ENCODE measurements around the gene STOML2. TPM values are rescaled to one million over a fixed set of nuclear protein-coding genes. Genes with fewer than 3 reads are reported as not detected.
A peak's percentile ranks its signal among the peaks of the same experiment; 100 is the strongest.

The STOML2 gene
- total RNA-seq, 4 donors from 2014 or later: 58.4 to 107 (median 63.4) TPM

DNA sequence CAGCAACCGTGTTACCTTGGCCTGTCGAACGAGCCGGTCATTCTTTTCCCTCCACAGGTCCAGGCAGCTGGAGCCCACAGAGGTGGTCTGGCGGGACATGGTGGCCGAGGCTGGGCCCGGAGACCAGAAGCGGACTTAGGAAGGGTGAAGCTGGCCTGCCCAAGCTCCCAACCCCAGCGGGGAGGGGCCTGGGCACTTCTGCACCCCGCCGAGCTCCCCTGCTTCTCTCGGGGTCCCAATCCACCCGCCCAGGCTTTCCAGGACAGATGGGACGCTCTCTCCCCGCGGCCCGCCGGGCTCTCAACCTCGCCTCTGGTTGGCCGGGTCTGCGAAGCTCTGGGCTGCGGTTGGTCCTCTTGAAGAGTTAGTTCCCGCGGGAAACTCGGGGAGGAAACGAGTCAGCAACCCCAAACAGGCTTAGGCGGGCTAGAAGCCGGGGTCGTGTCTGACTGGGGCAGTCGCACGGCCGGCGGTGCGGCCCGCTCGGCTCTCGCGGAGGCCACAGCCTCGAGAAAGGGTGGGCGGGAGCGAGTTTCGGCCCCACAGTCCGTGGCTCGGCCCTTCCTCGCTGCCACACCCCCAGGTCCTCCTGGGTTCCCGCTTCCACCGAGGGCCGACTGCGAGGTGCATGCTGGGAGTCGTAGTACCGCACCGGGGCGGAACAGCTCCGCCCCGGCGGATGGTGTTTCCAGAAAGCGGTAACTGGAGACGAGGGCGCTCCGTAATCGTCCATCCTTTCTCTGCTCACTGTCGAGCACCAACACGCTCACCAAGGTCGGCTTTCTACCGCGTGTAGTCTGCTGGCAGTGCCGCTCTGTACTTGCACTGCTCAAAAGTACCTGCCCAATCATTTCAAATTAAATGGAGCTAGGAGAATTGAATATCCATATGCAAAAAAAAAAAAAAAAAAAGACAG lies 23.2 kb downstream of the STOML2 start, which contains the start of gene FANCG:
FANCG (minus strand) TSS at position 517 of the 916 bp plus-strand sequence; CDS start at position 99, 418 bp downstream.
- peaks cover 0 to 6% of the 10 kb centered on the region in 2 donors for H3K4me1 ChIP-seq
- intact Hi-C loops (cut with DNase I; ENCODE audit: low total_unique reads): loop anchor here (10.0 kb wide), 1 partner anchor 95 kb away; the partner anchor contains the start of gene DNAJB5
- H3K4me3 ChIP-seq: peak within 1 kb of the TSS; percentile 61 to 67
- peak; percentile 34 to 39 for TF ChIP-seq POLR2A (IDR thresholded peaks at IDR 0.05)
- TF ChIP-seq, protein P1, sequence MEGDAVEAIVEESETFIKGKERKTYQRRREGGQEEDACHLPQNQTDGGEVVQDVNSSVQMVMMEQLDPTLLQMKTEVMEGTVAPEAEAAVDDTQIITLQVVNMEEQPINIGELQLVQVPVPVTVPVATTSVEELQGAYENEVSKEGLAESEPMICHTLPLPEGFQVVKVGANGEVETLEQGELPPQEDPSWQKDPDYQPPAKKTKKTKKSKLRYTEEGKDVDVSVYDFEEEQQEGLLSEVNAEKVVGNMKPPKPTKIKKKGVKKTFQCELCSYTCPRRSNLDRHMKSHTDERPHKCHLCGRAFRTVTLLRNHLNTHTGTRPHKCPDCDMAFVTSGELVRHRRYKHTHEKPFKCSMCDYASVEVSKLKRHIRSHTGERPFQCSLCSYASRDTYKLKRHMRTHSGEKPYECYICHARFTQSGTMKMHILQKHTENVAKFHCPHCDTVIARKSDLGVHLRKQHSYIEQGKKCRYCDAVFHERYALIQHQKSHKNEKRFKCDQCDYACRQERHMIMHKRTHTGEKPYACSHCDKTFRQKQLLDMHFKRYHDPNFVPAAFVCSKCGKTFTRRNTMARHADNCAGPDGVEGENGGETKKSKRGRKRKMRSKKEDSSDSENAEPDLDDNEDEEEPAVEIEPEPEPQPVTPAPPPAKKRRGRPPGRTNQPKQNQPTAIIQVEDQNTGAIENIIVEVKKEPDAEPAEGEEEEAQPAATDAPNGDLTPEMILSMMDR (IDR thresholded peaks at IDR 0.05): peak in 2 of 4 experiments; percentile 26
- H3K27ac ChIP-seq: peak within 1 kb of the TSS; percentile 75 to 76
- H3K27me3 ChIP-seq: no peaks in the 10 kb centered on the region
- peak; percentile 85 to 89 for DNase-seq
- H3K9me3 ChIP-seq: no peaks in the 10 kb centered on the region
- no peaks in the 10 kb centered on the region for H3K36me3 ChIP-seq

DNA sequence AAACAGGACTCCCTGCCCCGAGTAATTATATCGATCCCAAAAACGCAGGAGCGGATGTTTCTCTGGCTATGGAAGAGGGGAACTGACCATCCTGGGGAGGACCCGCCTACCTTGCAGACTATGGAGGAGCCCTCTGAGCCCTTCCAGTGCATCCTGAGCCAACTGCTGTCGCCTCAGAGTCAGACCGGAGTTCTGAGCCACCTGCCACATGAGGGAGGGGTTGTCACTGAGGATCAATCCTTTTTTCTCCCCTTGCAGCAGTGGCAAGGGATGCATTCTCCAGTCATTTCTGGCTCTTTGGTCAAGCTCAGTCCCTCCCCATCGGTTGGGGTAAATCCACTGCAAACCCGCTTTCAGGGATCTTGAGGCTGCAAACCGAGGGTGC lies 23.9 kb downstream of the STOML2 start:
- TF ChIP-seq, protein P1 (IDR thresholded peaks at IDR 0.05): no peak
- TF ChIP-seq POLR2A (IDR thresholded peaks at IDR 0.05): no peak
- intact Hi-C loops (cut with DNase I; ENCODE audit: low total_unique reads): loop anchor here (10.0 kb wide), 1 partner anchor 94 kb away; the partner anchor contains the start of gene DNAJB5
- Histone ChIP-seq H3K4me1 (peaks cover 0 to 6% of the 10 kb centered on the region in 2 donors), H3K27me3 (no peaks in the 10 kb centered on the region), H3K4me3 (peak overlapping the region; percentile 61 to 67), H3K36me3 (no peaks in the 10 kb centered on the region), H3K9me3 (no peaks in the 10 kb centered on the region), H3K27ac (peak overlapping the region; percentile 75 to 76)
- DNase-seq: no peak

DNA sequence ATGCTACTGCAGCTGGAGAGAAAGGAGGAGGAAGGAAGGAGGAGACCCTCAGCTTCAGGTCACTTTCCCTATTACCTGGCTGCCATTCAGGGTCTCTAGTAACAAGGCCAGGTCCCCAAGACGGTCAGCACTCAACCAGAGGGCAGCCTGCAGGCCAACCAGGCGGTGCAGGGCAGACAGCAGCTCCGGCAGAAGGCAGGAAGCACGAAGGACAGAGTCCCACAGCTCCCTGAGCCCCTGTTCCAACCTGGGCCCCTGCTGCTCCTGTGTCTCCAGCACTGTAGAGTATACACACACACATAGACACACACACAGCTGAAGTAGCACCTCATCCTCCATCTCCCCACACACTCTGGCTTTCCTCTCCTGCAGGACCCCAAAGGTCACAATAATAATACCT lies 24.9 kb downstream of the STOML2 start:
- DNase-seq: no peak
- H3K36me3 ChIP-seq: no peaks in the 10 kb centered on the region
- no peak overlapping the region for H3K27ac ChIP-seq
- TF ChIP-seq POLR2A (IDR thresholded peaks at IDR 0.05): no peak
- TF ChIP-seq, protein P1 (IDR thresholded peaks at IDR 0.05): no peak
- intact Hi-C loops (cut with DNase I; ENCODE audit: low total_unique reads): loop anchor here (10.0 kb wide), 1 partner anchor 93 kb away; the partner anchor contains the start of gene DNAJB5
- no peaks in the 10 kb centered on the region for H3K27me3 ChIP-seq
- no peak overlapping the region for H3K4me3 ChIP-seq
- H3K9me3 ChIP-seq: no peaks in the 10 kb centered on the region
- H3K4me1 ChIP-seq: peaks cover 0 to 6% of the 10 kb centered on the region in 2 donors

DNA sequence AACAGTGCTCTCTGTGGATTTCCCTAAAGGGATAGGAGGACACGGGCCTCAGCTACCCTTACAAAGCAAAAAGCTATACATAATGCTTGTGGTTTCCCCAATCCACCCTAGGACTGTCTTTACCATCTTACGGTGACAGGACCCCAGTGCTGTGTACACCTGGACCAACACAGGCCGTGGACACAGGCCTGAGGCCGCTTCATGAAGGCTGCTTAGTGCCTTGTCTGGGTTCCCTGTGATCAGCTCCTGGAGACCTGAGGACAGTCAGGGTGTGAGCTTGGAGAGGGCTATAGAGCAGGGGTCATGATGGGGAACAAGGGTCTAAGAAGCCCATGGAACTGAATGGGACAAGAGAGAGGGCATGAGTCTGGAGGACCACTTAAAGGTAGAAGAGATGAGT lies 26.1 kb downstream of the STOML2 start:
- Histone ChIP-seq H3K4me1 (peaks cover 0 to 6% of the 10 kb centered on the region in 2 donors), H3K4me3 (no peak overlapping the region), H3K27me3 (no peaks in the 10 kb centered on the region), H3K27ac (no peak overlapping the region), H3K9me3 (no peaks in the 10 kb centered on the region), H3K36me3 (no peaks in the 10 kb centered on the region)
- intact Hi-C loops (cut with DNase I; ENCODE audit: low total_unique reads): loop anchor here (10.0 kb wide), 1 partner anchor 92 kb away; the partner anchor contains the start of gene DNAJB5
- TF ChIP-seq, protein P1 (IDR thresholded peaks at IDR 0.05): no peak
- no peak for TF ChIP-seq POLR2A (IDR thresholded peaks at IDR 0.05)
- DNase-seq: no peak

DNA sequence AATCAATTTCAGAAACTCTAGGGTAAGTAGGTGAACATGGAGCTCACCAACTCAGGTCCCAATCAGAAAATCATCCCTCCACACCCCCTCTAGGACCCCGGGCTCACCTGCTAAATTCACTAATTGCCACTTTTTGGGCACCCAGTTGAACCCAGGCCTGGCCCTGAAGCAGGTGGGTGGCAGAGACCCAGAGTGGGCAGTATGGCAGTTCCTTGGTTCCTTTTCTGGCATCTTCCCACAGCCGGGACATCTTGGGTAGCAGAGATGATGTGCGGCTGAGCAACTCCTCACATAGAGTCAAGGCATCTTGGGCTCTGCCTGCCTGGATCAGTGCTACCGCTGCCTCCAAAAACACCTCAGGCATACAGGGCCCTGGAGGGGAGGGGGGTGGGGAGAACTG lies 27.6 kb downstream of the STOML2 start:
- DNase-seq: no peak
- H3K4me3 ChIP-seq: no peak overlapping the region

More for the DNA sequence above, 27.6 kb downstream of the STOML2 start:
- Histone ChIP-seq H3K36me3 (no peaks in the 10 kb centered on the region), H3K4me1 (peaks cover 7 to 11% of the 10 kb centered on the region in 2 donors), H3K9me3 (no peaks in the 10 kb centered on the region), H3K27me3 (no peaks in the 10 kb centered on the region), H3K27ac (no peak overlapping the region)
- TF ChIP-seq, protein P1 (IDR thresholded peaks at IDR 0.05): no peak
- no peak for TF ChIP-seq POLR2A (IDR thresholded peaks at IDR 0.05)
- intact Hi-C loops (cut with DNase I; ENCODE audit: low total_unique reads): loop anchor here (10.0 kb wide), 1 partner anchor 91 kb away; the partner anchor contains the start of gene DNAJB5
